GM21423 (cell line): ENCODE results near the gene THBS1.

Experiments
- ATAC-seq: cut with Tn5 transposase; IDR thresholded peaks from one replicate; pipeline ENCODE4 v1.9.1; 2021; ENCODE audit warnings: mild to moderate bottlenecking, moderate library complexity; ENCODE audit not compliant: unreplicated experiment

The THBS1 gene

GRCh38 chr15:39598958-39599845 lies 18.3 kb downstream of the THBS1 start:
- no peak for ATAC-seq

GRCh38 chr15:39599871-39600270 lies 19.0 kb downstream of the THBS1 start:
- ATAC-seq = no peak

- no peak for ATAC-seq
These were observed 21.3 kb downstream of the THBS1 start for GRCh38 chr15:39602143-39602542.

GRCh38 chr15:39605146-39605545 lies 24.3 kb downstream of the THBS1 start:
- no peak for ATAC-seq

- no peak for ATAC-seq
These were observed 27.6 kb downstream of the THBS1 start for GRCh38 chr15:39608185-39609139.

- no peak for ATAC-seq
These were observed 28.5 kb downstream of the THBS1 start for GRCh38 chr15:39609166-39609916.

- no peak for ATAC-seq
These were observed 29.8 kb downstream of the THBS1 start for GRCh38 chr15:39610665-39611064.

- no peak for ATAC-seq
These were observed 32.4 kb downstream of the THBS1 start for GRCh38 chr15:39613271-39613670.

GRCh38 chr15:39613861-39614260 lies 33.0 kb downstream of the THBS1 start:
- no peak for ATAC-seq

GRCh38 chr15:39616731-39617455 lies 36.0 kb downstream of the THBS1 start:
- no peak for ATAC-seq

GRCh38 chr15:39618063-39618823 lies 37.4 kb downstream of the THBS1 start:
- ATAC-seq = no peak

GRCh38 chr15:39621210-39621609 lies 40.3 kb downstream of the THBS1 start:
- no peak for ATAC-seq

- no peak for ATAC-seq
These were observed 41.1 kb downstream of the THBS1 start for GRCh38 chr15:39621976-39622375.

GRCh38 chr15:39622660-39623516 lies 42.0 kb downstream of the THBS1 start:
- ATAC-seq = no peak

GRCh38 chr15:39623529-39623931 lies 42.7 kb downstream of the THBS1 start:
- peak; percentile 95 for ATAC-seq

- no peak for ATAC-seq
These were observed 43.9 kb downstream of the THBS1 start for GRCh38 chr15:39624806-39625205.

GRCh38 chr15:39625451-39625850 lies 44.6 kb downstream of the THBS1 start:
- ATAC-seq = no peak

- ATAC-seq = no peak
These were observed 45.0 kb downstream of the THBS1 start for GRCh38 chr15:39625856-39626255.
